Measurements from ENCODE around the gene SAPCD2.

Gene SAPCD2

GRCh38 chr9:137017071-137017470, 53.3 kb downstream of the SAPCD2 start:
- no peak for ATAC-seq

- ATAC-seq: no peak
Observed at GRCh38 chr9:137016436-137016835, 53.9 kb downstream of the SAPCD2 start.

- ATAC-seq: no peak
Observed at GRCh38 chr9:137015976-137016375, 54.4 kb downstream of the SAPCD2 start.

- no peak for ATAC-seq
Observed at GRCh38 chr9:137015540-137015930, 54.8 kb downstream of the SAPCD2 start.

GRCh38 chr9:137014776-137015539, 55.4 kb downstream of the SAPCD2 start:
- ATAC-seq: no peak

GRCh38 chr9:137014166-137014565, 56.2 kb downstream of the SAPCD2 start:
- no peak for ATAC-seq

- no peak for ATAC-seq
Observed at GRCh38 chr9:137013571-137013940, 56.8 kb downstream of the SAPCD2 start.

GRCh38 chr9:137012694-137013570, 57.4 kb downstream of the SAPCD2 start:
- ATAC-seq: no peak

All from activated CD4-positive, CD25-positive, alpha-beta regulatory T cell treated with anti-CD3 and anti-CD28 coated beads, Interleukin-2, amount 50 U/mL, for 24 hours (primary cell).